HG03159 (cell line): ENCODE data around the gene AEN.

Experiments
- ATAC-seq: cut with Tn5 transposase; IDR thresholded peaks from one replicate; pipeline ENCODE4 v1.9.1; 2021; ENCODE audit warnings: mild to moderate bottlenecking, moderate library complexity; ENCODE audit not compliant: unreplicated experiment

Gene AEN

GRCh38 chr15:88612186-88612796, 8.8 kb upstream of the AEN start:
- no peak for ATAC-seq

- ATAC-seq: no peak
These were observed 7.8 kb upstream of the AEN start for GRCh38 chr15:88613074-88613944.

- peak; percentile 45 for ATAC-seq
These were observed 5.6 kb upstream of the AEN start for GRCh38 chr15:88615303-88616107.

GRCh38 chr15:88616240-88616639, 4.9 kb upstream of the AEN start:
- ATAC-seq: no peak

GRCh38 chr15:88617031-88617722, 4.0 kb upstream of the AEN start:
- ATAC-seq: no peak

- no peak for ATAC-seq
These were observed 3.4 kb upstream of the AEN start for GRCh38 chr15:88617790-88618189.

- no peak for ATAC-seq
These were observed 2.5 kb upstream of the AEN start for GRCh38 chr15:88618686-88619085.

GRCh38 chr15:88619796-88620195, 1.3 kb upstream of the AEN start:
- no peak for ATAC-seq

- ATAC-seq: peak; percentile 36
These were observed 857 bp downstream of the AEN start for GRCh38 chr15:88621789-88622604.

GRCh38 chr15:88622605-88622975, 1.4 kb downstream of the AEN start:
- ATAC-seq: no peak

- ATAC-seq: no peak
These were observed 1.9 kb downstream of the AEN start for GRCh38 chr15:88623061-88623460.

- ATAC-seq: no peak
These were observed 2.5 kb downstream of the AEN start for GRCh38 chr15:88623632-88624031.

GRCh38 chr15:88624156-88624970, 3.2 kb downstream of the AEN start:
- no peak for ATAC-seq

- ATAC-seq: no peak
These were observed 3.9 kb downstream of the AEN start for GRCh38 chr15:88624971-88625490.

- ATAC-seq: no peak
These were observed 5.0 kb downstream of the AEN start for GRCh38 chr15:88625943-88626741.

GRCh38 chr15:88627463-88627862, 6.3 kb downstream of the AEN start:
- ATAC-seq: peak; percentile 51

- no peak for ATAC-seq
These were observed 7.0 kb downstream of the AEN start for GRCh38 chr15:88628018-88628654.

- no peak for ATAC-seq
These were observed 7.9 kb downstream of the AEN start for GRCh38 chr15:88629071-88629470.
